Stimulated activated CD4-positive, alpha-beta T cell treated with anti-CD3 and anti-CD28 coated beads, Interleukin-4, amount 100 ng/mL, for 48 hours (primary cell): ENCODE measurements around the gene PTPRD.
"Not testable (repeated sequence)": the region's sequence is repeated elsewhere in the genome, so short reads cannot be mapped to it uniquely, and the experiment has no call there.

ENCODE experiments used
- DNase-seq, 2 donors: peaks; one replicate each; pipeline ENCODE4 v3.0.0-alpha.2; 2020; ENCODE audit warnings: low read depth in 2 of 2

The PTPRD gene

DNA sequence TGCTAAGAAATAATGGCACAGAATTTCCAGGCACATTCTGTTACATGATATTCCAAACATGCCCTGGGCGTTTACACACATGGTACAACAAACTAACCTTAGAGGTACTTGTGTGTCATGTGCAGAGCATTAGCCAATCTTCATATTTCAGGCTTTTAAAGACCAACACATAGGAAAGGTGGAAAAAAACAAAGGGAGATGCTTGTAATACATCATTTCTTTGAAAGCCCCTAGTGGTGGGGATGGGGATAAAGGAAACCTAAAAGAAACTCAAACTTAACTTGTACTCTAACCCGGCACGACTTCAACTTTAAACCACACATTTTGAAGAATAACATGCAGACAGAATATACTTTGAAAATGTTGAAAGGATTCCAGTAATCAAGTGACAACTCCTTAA, 133.6 kb downstream of the PTPRD start:
- DNase-seq, result no peak

DNA sequence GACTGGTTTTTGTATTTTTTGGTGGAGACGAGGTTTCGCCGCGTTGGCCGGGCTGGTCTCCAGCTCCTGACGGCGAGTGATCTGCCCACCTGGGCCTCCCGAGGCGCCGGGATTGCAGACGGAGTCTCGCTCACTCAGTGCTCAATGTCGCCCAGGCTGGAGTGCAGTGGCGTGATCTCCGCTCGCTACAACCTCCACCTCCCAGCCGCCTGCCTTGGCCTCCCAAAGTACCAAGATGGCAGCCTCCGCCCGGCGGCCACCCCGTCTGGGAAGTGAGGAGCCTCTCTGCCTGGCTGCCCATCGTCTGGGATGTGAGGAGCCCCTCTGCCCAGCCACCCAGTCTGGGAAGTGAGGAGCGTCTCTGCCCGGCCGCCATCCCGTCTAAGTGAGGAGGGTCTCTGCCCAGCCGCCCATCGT, 163.6 kb downstream of the PTPRD start:
- not testable (repeated sequence) for DNase-seq

DNA sequence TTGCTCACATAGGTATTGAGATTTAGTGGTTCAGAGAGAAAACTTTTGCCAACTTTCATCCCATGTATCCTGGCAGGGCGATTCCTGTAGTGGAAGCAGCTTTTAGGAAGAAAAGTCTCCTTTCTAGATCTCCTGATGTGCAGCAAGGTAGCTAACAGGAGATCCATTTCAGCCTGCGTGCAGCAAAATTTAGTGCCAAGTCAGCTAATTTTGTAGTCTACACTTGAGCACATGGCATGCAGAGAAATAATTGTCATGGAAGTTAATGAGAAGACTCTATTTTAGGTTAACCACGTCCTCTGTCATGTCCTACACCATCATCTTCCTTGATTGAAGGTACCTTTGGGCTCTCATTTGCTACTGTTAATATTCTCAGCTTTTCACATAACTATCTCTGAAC, 165.8 kb downstream of the PTPRD start:
- no peak for DNase-seq

DNA sequence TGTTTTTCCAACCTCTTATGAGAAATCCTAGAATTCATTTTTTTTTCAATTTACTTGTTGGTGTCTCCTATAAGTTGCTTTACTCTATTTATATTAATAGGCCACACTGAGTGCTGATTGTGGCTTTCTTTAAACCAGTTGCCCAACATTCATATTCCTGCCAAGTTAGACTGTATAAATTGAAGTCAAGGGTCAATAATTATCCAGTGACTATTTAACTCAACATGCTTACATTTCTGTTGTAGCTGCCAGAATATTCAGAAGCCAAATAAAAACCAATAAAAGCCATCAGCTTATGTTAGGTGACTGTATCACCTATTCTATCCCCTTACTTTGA, 169.0 kb downstream of the PTPRD start:
- DNase-seq, result no peak

DNA sequence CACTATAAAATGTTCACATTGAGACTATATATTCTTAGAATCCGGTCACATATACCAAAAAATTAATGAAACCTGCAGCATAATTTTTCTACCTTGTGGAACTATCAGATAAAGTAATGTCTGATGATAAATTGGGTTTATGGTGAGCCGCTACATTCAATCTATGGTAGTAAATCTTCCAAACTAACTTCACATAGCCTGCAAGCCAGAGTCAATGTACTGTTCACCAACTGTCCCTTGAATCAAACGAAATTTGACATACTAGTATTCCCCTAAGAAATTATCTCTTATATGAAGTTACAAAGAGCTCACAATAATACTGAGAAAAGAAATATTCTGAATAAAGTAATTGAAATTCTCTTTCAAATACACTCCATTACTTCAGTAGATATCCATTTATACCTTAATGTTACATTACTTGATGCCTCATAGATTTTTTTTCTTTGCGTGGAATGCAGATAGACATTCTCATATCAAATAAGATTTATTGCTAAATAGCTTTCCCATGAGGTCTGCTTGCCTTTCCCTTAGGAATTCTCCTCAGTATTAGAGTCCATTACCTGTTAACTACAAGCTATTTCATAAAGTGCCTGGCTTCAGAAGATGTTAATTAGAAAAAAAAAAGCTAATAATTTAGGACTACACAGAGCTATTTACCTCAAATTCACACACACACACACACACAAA, 169.5 kb downstream of the PTPRD start:
- no peak for DNase-seq

DNA sequence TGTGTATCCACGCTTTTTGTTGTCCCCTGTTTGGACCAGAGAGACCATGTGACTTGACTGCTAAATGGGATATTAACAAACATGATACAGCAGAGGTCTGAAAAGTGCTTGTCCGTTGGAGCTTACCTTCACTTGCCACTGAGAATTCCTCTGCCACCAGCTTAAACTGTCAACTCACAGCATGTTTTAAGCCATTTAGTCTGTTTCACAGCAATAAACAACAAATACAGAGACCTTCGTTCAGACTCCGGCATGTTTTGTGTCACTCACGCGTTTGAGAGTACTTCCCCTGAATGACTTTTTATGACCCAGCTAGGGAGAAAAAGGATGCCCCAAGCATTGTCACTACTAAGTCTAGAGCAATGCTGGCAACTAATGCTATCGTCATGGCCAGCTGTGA, 173.8 kb downstream of the PTPRD start:
- DNase-seq, result no peak

DNA sequence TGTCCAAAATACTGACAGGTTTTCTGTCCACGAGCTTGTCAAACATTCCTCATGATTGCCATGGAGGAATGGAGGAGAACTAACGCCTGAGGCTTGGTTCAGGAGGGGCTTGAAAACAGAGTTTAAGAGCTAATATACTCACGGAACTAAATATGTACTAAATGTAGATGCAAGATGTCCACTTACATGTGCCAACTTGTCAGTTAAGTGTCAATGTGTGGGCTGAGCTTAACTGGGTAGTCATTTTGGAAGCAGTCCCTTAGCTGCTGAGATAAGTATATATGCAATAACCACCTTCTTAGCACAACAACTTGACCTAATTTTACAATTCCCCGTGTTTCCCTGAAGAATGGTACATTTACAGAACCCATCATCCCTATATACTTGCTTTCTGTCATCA, 176.0 kb downstream of the PTPRD start:
- DNase-seq, result no peak

DNA sequence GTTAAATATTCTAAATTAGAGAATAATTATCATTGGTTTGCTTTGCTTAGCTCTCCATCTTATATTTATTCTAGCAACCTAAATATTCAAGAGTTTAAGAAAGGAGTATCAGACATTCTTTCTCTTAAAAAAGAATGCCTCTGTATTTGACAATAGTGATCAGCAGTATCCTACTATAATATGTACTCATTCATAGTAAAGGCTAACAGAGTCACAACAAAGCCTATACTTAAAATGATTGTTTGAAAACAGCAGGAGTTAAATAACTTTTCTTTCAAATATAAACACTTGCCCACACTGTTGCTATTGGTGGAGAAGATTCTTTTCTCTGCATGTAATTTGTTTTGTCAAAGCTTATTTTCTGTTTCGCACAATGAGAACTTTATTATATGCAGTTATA, 178.4 kb downstream of the PTPRD start:
- DNase-seq, result no peak

DNA sequence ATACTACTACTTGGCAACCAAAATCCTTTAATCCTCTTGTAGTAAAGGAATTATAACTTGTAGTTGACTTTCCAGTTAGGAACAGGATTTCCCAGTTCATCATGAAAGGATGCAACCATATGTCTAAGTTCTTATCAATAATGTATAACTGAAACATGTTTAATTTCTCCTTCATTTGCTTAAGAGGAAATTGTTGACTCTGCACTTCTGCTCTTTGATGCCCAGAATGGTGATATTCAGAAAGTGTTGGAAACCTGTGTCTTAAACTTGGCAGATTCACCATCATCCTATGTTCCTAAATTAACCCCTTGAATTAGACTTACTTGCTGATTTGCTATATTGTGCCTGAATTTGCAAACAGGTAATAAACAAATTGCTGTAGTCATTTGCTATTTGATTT, 201.5 kb downstream of the PTPRD start:
- DNase-seq, result no peak

DNA sequence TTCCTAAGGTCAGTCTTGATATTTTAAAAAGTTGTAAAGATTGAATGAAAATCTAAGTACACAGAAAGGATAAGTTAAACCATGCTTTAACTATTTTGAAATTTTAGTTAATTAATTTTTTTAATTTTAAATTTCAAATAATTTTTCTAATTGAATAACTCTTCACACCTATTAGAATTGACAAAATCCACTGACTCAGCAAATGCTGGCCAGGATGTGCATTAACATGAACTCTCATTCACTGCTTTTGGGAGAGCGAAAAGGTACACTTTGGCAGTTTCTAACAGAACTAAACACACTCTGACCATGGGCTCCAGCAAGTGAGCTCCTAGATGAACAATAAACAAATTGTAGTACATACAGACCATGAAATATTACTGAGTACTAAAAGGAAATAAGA, 209.5 kb downstream of the PTPRD start:
- no peak for DNase-seq

DNA sequence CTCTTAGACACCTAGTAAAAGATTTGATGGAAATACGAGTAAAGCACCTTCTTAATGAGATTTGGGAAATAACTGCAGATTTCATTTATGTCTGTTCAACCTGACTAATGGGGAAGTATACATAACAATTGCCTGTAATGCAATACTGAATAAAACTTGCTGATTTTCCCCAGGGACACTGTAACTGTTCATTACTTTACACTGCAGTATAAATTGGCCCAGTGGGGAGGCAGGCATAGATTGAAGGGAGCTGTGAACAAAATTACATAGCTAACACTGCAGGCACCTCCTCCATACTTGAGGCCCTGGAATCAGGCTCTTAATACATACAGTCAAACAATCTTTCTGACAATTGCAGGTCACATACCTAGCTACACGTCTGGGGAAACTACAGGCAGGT, 216.2 kb downstream of the PTPRD start:
- no peak for DNase-seq

DNA sequence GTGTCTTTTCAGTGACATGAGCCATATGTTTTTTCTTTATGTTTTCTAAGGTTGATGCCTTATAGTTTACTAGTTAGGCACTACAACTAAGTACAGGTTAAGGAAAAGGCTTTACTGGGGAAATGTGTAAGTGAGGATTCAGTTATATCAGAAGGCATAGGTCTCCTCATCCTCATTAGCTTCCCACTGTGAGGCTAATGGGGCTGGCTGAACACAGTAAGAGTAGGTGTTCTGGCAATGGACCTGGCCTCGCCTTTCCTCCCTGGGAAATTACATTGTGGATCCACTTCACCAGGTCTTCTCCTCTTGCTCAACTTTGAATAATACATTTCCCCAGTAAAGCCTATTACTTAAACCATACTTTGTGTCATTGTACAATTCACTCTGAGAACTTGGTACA, 225.5 kb downstream of the PTPRD start:
- DNase-seq, result no peak

DNA sequence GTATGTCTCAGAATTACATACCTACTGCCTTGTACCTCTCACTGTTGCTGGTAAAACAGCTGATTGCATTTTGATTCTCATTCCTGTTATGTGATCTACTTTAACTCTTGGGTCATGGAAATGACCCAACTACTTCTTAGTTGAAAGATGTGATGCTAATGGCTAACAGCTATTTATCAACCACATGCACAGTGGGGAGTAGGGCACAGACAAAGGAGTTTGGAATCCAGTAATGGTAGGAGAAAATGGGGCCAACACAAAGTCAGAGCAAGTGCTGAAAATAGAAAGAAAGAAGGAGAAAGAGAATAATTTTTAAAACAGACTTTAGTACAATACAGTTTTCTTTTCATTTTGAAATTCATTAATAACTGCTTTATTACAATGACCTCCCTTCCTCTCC, 241.0 kb downstream of the PTPRD start:
- DNase-seq, result no peak

DNA sequence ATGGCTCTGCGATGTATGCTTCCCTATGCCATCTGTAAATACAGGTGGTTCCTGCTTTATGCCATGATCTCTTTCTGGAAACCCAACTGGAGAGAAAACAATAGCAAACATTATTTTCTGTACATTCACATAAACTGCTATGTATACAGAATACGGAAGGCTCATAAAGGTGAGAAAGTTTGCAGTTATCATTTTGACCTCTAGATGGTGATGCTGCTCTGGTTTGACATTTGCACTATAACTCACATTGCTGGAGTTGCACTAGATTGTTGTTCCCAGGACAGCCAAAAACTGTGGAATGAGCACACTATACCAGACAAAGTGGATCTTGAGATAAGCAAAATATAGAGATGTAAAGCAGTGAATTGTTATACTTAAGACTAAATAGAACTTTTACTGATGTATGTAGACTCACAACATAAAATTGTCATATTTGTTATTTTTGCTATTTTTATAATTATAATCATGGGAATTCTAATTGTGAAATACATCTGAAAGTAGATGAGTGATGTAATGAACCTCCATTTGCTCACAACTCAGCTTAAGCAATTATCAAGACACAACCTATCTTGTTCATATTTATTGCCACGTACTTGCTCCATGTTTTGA, 246.5 kb downstream of the PTPRD start:
- DNase-seq, result no peak

DNA sequence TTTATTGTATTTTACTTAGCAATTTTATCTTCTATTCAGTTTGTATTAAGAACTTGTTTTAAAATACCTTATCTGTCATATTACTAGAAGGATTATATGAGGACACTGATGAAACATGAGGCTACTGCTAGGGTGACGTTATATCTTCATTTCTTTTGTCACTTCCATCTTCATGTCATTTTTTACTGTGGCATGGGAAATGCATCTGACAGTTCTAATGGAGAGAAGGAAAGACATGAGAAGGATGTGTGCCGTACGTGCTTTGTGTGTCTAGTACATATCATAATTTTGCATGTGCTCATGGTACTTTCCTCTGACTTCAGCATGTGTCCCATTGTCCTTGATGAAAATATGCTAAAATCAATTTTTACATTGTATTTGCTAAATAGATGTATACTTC, 258.2 kb downstream of the PTPRD start:
- no peak for DNase-seq

DNA sequence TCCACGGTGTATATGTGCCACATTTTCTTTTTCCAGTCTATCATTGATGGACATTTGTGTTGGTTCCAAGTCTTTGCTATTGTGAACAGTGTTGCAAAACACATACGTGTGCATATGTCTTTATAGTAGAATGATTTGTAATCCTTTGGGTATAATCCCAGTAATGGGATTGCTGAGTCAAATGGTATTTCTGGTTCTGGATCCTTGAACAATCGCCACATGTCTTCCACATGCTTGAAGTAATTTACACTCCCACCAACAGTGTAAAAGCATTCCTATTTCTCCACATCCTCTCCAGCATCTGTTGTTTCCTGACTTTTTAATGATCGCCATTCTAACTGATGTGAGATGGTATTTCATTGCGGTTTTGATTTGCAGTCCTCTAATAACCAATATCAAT, 267.2 kb downstream of the PTPRD start:
- DNase-seq, result not testable (repeated sequence)

DNA sequence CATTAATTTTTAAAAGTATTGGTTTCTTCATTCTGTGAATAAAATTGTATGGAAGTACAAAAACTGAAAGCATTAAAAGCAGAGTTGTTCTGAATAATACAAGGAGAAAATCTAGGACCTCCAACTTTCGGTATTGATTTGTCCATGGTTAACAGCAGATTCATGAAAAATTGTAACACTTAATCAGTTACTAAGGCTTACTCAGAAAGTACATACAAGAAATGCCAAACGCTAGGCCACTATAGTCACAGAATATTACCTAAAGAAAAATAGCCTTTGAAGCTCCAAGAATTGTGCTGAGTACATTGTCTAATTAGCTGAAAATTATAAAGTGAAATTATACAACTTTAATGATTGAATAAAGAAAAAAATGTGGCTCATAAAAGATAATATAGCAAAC, 271.7 kb downstream of the PTPRD start:
- DNase-seq, result no peak

DNA sequence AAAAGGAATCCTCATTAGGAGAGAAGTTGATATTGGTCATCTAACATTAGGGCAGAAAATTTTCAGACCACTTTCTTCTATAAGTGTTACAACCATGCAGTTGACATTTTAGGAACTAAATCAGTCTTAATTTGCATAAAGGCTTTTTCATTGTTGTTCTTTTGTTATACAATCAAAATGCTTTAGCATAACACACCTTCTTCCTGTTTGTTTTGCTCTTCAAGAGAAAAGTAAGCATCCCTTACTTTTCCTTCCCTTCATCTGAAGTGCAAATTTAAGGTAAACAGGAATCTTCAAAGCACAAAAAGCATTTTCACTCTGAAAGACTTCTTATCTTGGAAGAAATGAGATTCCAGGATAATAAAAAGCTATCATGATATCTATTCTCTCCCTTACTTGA, 273.6 kb downstream of the PTPRD start:
- no peak for DNase-seq

DNA sequence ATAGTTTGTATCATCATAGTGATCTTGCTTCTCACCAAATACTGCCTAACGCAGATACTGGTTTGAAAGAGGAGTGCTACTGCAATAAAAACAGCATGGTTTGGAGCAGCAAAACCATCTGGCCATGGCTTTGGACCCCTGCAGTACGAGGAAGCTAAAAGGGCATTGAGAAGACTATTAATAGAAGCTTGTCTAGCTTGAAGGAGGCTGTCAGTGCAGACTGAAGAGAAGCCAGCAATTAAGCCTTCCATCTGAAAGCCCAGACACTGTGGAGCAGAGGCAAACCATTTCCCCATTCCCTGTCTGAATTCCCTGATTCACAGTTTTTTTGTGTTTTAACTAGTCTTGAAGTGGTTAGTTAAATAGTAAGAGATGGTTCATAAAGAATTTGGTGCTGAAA, 281.6 kb downstream of the PTPRD start:
- DNase-seq, result no peak

DNA sequence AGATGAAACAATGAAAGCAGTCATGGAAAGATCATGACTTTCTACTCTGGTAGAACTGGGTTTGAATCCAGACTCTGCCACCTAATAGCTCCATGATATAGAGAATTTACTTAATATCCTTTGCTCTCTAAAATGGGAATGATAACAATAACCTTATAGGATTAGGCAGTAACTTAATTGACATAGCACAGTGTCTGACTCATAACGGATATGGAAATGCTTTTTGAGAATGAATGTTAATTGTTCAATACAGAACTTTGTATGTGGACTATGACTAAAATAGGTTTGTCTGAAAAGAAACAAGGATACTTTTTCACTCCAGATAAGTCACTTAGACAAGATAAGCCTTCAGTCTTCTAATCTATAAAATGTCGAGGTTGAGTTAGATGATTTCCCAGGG, 330.7 kb downstream of the PTPRD start:
- no peak for DNase-seq

DNA sequence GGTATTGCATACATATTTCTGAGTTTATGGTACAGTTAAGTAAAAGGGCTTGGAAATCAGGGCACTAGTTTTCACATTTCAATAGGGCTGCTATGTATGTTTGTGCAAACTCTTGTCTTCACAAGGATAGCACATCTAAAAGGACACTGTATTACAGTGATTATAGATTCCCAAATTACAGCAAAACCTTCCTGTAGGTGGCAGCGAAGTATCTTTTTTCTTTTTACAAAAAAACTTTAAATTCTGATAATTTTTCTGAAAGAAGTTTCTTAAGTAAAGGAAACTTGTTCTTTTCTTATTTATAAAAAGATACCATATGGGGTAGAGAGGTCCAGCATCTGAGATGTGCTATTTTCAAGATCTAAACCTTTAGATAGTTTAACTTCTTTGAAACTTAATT, 337.8 kb downstream of the PTPRD start:
- DNase-seq, result no peak

DNA sequence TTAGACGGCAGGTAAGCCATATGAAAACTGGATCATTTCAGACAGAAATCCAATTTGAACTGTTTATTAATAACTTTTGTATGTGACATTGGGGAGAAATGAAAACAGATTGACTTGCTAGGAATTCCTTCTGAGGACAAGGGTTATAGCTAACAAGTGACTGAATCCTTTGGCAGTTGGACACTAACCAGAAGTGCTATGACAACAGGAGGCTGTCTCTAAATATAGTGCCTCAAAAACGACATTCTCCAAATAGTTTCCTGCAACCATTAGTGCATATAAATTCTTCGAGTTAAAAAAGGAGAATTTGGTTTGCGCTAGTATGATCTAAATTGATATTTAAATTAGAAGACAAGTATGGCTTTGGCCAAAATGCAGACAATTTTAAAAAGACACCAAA, 338.6 kb downstream of the PTPRD start:
- DNase-seq, result no peak

DNA sequence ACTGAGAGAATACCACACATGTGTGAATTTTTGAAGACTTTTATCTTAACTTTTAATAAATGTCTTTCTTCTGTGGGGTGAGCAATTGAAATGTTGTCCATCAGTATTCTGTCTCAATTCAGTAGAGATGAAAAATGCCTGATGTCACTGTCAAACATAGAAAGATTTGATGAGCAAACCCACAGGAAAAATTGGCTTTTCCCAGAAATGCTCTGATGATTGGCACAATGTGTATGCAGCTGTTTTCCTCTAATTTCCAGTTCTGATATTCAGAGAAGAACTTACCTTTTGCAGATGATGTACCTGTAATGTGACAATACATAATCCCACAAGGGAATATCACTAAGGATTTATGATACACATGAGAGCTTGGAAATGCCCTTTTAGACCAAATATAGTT, 340.0 kb downstream of the PTPRD start:
- DNase-seq, result no peak
